ENCODE measurements around the gene NUDT16L1. TPM values are rescaled to one million over a fixed set of nuclear protein-coding genes. Genes with fewer than 3 reads are reported as not detected.

The NUDT16L1 gene
- total and polyA plus RNA-seq, 2 of the 8 experiments (the other 6 are each of a cell fraction or from before 2014, with no cell fraction given) = 34.8 to 77.3 TPM

DNA sequence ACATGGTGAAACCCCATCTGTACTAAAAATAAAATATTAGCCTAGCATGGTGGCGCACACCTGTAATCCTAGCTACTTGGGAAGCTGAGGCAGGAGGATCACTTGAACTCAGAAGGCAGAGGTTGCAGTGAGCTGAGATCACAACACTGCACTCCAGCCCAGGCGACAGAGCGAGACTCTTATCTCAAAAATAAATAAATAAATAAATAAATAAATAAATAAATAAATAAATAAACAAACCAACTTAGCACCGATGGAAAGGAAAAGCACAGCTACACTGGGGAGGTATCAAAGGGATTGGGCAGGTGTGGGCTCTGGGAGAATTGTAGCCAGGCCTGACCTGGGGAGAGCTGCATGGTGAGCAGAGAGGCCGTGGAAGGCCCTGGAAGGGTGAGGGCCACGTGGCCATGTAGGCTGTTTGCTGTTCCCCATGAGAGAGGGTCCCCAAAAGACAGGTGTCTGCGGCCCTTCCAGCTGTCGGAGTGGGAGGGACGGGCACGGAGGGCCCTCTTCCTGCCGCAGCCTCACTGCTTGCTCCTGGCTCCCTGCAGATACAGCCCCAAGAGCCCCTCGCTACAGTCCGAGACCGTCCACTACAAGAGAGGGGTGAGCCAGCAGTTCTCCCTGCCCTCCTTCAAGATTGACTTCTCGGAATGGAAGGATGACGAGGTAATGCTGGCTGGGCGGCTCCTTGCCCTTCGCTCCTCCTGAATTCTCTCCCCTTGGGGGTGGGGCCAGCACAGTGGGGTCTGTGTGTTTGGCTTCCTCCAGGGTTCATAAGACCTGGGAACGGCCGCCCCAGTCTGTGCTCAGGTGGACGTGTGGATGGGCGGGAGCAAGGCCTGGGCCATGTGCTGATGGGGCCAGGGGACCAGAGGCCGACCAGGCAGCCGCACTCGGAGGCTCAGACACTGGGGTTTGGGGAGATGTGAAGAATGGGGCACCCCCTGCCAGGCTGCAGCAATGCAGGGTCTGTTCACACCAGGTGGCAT lies 36.4 kb upstream of the NUDT16L1 start:
- Histone ChIP-seq H3K4me2 (ENCODE audit: insufficient read depth in 1 of 2, low read depth in 2 of 2, low read length in 2 of 2) (no peak overlapping the region), H3K27me3 (replicated peaks in 1 of 4; ENCODE audit: control insufficient read depth in 3 of 4, extremely low read depth in 1 of 4, insufficient read depth in 3 of 4, low read length in 3 of 4) (no peaks in the 10 kb centered on the region), H2BK12ac (ENCODE audit: low read depth, low read length) (no peak overlapping the region), H3K36me3 (ENCODE audit: control insufficient read depth in 2 of 4, insufficient read depth in 4 of 4, low read length in 3 of 4) (peaks cover 0 to 13% (median 9%) of the 10 kb centered on the region in 4 experiments; a peak in 7 of 8 replicates), H3K27ac (ENCODE audit: low read depth, low read length) (no peak overlapping the region), H3K56ac (replicated peaks; ENCODE audit: insufficient read length, low read depth, low read length) (no peak overlapping the region), H3K79me2 (ENCODE audit: control insufficient read depth in 1 of 2, insufficient read depth in 2 of 2, low read length in 2 of 2) (no peaks in the 10 kb centered on the region), H3K4me1 (replicated peaks in 1 of 4; ENCODE audit: control insufficient read depth in 3 of 4, insufficient read depth in 4 of 4, low read length in 3 of 4) (no peaks in the 10 kb centered on the region), H2BK5ac (ENCODE audit: low read depth, low read length) (no peak overlapping the region), H4K20me1 (replicated peaks in 1 of 2; ENCODE audit: control insufficient read depth in 1 of 2, insufficient read depth in 2 of 2, low read length in 2 of 2) (peaks cover 4 to 17% of the 10 kb centered on the region in 2 experiments), H2AK5ac (ENCODE audit: low read depth, low read length) (no peak overlapping the region), H2BK20ac (ENCODE audit: low read length) (no peak overlapping the region), H4K5ac (ENCODE audit: insufficient read length, low read depth, low read length) (no peak overlapping the region), H3K4ac (replicated peaks; ENCODE audit: insufficient read length, low read depth, low read length) (no peak overlapping the region), H4K91ac (replicated peaks; ENCODE audit: insufficient read length, low read length) (no peak overlapping the region), H2AFZ (ENCODE audit: low read length) (no peak overlapping the region), H4K8ac (ENCODE audit: extremely low read depth, insufficient read depth, low read length) (peak overlapping the region; percentile 11; the same call in 1 of the 2 replicates), H2BK120ac (replicated peaks; ENCODE audit: low read depth, low read length) (no peak overlapping the region), H3K9ac (replicated peaks in 1 of 4; ENCODE audit: extremely low read depth in 1 of 4, low read depth in 3 of 4, low read length in 3 of 4) (no peak overlapping the region), H3K23me2 (ENCODE audit: low read depth, low read length) (no peaks in the 10 kb centered on the region), H2BK15ac (ENCODE audit: low read length) (no peak overlapping the region), H3K18ac (ENCODE audit: extremely low read depth, low read length) (no peak overlapping the region), H3K23ac (ENCODE audit: insufficient read length) (no peak overlapping the region), H3K14ac (ENCODE audit: insufficient read length) (no peak overlapping the region), H3K9me3 (ENCODE audit: insufficient read depth in 2 of 2, low read depth in 1 of 2, low read length in 1 of 2) (no peaks in the 10 kb centered on the region), H3K4me3 (ENCODE audit: extremely low read depth in 1 of 4, insufficient read depth in 2 of 4, low read depth in 3 of 4, low read length in 4 of 4) (no peak overlapping the region), H3K79me1 (ENCODE audit: low read depth, low read length) (peaks cover 3% of the 10 kb centered on the region; the same call in 1 of the 2 replicates)
- WGBS, 2 experiments (ENCODE audit: extremely low coverage in 1 of 2, insufficient coverage in 1 of 2, insufficient read length in 1 of 2, insufficient replicate concordance in 2 of 2, low coverage in 1 of 2, low lambda C conversion rate in 2 of 2, missing lambda C conversion rate in 1 of 2) = 89% methylated on average over 25 of the region's 25 CpGs; no CpG with 5 or more reads in 1 of the 2 experiments
- CTCF ChIA-PET (ENCODE audit: partially characterized antibody) = interaction anchor here (0.7 to 2.0 kb wide), 4 partner anchors 16 to 150 kb away, joined by 3 to 7 read pairs (median 5); no protein-coding TSS in a partner anchor
- FAIRE-seq (no peak), DNase-seq (ENCODE audit: low read depth in 1 of 2, low spot score in 2 of 2) (no peak)
- TF ChIP-seq, protein P1, sequence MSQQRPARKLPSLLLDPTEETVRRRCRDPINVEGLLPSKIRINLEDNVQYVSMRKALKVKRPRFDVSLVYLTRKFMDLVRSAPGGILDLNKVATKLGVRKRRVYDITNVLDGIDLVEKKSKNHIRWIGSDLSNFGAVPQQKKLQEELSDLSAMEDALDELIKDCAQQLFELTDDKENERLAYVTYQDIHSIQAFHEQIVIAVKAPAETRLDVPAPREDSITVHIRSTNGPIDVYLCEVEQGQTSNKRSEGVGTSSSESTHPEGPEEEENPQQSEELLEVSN (IDR thresholded peaks at IDR 0.05) = peak; percentile 41; the same call in 1 of the 2 replicates
- TF ChIP-seq SAP30 (IDR thresholded peaks at IDR 0.05; ENCODE audit: insufficient read depth, insufficient replicate concordance, low read length) = no peak
- POLR2A ChIA-PET (ENCODE audit: partially characterized antibody) = no interaction called here

Measured in H1 (cell line).